Tibial artery (tissue), 4 donors: ENCODE data around the gene PNLDC1.
A peak's percentile ranks its signal among the peaks of the same experiment; 100 is the strongest.
"Not testable (repeated sequence)": the region's sequence is repeated elsewhere in the genome, so short reads cannot be mapped to it uniquely, and the experiment has no call there.

ENCODE experiments used
- DNase-seq, 2 donors: peaks; one replicate each; pipeline ENCODE4 v3.0.0-alpha.2; 2019
- H3K27ac ChIP-seq, 2 donors: fragments of 200-600 bp; sonication (generic) in 1 of 2; 1 replicate in 1 of 2; 2 replicates in 1 of 2; pipeline ENCODE4 v1.5.1; 2018 to 2019; ENCODE audit warnings: mild to moderate bottlenecking in 1 of 2
- H3K27me3 ChIP-seq, 2 donors: fragments of 200-600 bp; sonication (generic) in 1 of 2; one replicate each; pipeline versions ENCODE4 v1.5.1 to v1.6.0; 2016 to 2019
- H3K36me3 ChIP-seq, 3 donors: fragments of 200-600 bp; sonication (generic) in 2 of 3; one replicate each; pipeline ENCODE4 v1.5.1; 2016 to 2019; ENCODE audit warnings: mild to moderate bottlenecking in 2 of 3
- H3K4me1 ChIP-seq, 4 donors: fragments of 200-600 bp; sonication (generic) in 2 of 4; 1 replicate in 3 of 4; 2 replicates in 1 of 4; pipeline ENCODE4 v1.5.1; 2016 to 2019
- H3K4me3 ChIP-seq, 2 donors: fragments of 200-600 bp; sonication (generic) in 1 of 2; 1 replicate in 1 of 2; 2 replicates in 1 of 2; pipeline ENCODE4 v1.5.1; 2018 to 2019; ENCODE audit warnings: mild to moderate bottlenecking in 2 of 2
- H3K9me3 ChIP-seq, 3 donors: fragments of 200-600 bp; sonication (generic) in 1 of 3; one replicate each; pipeline ENCODE4 v1.5.1; 2016 to 2019
- CTCF ChIP-seq, 2 experiments: fragments of 200-600 bp in 1 of 2; fragments of 450-650 bp in 1 of 2; IDR thresholded peaks; one replicate each; pipeline ENCODE4 v1.5.1; 2017 to 2019; ENCODE audit warnings: antibody characterized with exemption in 2 of 2, mild to moderate bottlenecking in 1 of 2, moderate library complexity in 1 of 2
- intact Hi-C: fragments of 100-400 bp; cut with DNase I; formaldehyde crosslinking; loops from one replicate; pipeline ENCODE4 v1.15.0; 2023; ENCODE audit warnings: low total_unique reads

PNLDC1 gene

DNA sequence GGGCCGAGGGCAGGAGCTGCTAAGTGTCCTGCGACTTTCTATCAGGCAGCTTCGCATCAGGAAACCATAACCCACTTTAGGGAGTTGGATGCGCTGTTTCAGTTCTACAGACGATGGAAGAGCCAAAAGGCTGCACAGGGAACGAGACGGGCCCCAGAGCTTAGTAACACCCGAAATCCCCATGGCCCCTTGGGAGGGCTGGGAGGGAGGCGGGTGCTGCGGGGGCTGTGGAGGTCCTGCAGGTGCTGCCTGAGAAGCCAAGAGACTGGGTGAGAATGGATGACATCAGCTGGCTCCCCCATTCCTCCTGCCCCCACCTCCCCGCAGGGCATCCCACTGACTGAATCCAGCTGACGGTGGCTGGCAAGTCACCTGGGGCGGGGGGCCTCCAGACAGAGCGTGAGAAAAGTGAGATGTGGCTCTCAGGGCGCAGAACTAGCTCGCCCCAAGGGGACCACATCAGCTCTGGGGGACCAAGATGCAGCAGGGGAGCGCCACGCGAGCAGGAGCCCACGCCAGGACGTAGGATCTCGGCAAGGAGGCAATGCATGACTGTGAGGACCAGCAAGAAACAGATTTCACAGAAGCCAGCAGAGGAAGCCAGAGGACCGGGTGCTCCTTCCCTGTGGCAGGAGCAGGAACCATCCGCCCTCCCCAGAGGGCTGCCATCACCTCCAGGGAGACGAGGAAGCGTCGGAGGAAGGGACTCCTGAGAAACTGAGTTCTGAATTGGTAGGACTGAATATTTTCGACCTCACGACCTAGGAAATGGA, 36.8 kb downstream of the PNLDC1 start:
- intact Hi-C loops = no loop called here
- no peaks in the 10 kb centered on the region for H3K9me3 ChIP-seq
- no peaks in the 10 kb centered on the region for H3K36me3 ChIP-seq
- DNase-seq = peak in 1 of 2 donors; percentile 63
- TF ChIP-seq CTCF (IDR thresholded peaks at IDR 0.05) = no peak
- no peaks in the 10 kb centered on the region for H3K27me3 ChIP-seq
- H3K4me1 ChIP-seq = peaks cover 0 to 37% (median 15%) of the 10 kb centered on the region in 4 donors
- H3K27ac ChIP-seq = peak overlapping the region; percentile 81 to 86
- H3K4me3 ChIP-seq = peak overlapping the region; percentile 36

GRCh38 chr6:159837511-159837910, 37.4 kb downstream of the PNLDC1 start:
- intact Hi-C loops = no loop called here
- Histone ChIP-seq H3K27ac (peak overlapping the region; percentile 81 to 86), H3K27me3 (no peaks in the 10 kb centered on the region), H3K36me3 (no peaks in the 10 kb centered on the region), H3K4me1 (peaks cover 0 to 37% (median 15%) of the 10 kb centered on the region in 4 donors), H3K9me3 (no peaks in the 10 kb centered on the region), H3K4me3 (no peak overlapping the region)
- peak in 1 of 2 donors; percentile 49 for DNase-seq
- no peak for TF ChIP-seq CTCF (IDR thresholded peaks at IDR 0.05)

DNA sequence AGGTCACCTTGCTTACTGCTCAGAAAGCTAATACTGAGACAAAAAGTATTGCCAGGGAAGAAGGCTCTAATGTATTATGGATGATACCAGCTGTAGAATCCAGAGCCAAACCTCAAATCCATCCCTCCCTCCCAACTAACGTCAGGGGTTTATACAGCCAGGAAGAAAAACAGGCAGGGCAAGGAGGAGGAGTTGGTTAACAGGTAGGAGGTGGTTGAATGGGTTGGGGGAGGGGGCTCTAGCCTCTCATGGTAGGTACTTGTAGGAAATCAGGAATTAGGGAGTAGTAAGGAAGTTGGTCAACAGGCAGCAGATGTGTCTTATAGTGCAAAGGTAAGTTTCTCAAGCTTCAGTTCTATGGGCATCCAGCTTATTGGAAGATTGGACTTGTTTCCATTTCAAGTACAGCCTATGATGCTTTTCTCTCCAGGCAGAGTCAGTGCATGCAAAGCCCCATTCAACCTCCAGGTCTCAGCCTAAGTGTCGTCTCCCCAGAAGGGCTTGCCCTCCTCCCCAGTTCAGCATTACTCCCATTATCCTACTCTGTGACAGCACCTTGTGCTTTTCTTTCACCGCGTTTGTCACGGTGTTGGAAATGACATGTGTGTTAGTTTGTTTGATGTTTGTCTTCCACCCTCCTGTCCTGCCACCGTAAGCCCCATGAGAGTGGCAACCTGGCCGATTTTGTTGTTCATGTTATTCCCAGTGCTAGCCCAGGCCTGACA, 38.1 kb downstream of the PNLDC1 start:
- H3K36me3 ChIP-seq = no peaks in the 10 kb centered on the region
- H3K9me3 ChIP-seq = no peaks in the 10 kb centered on the region
- H3K4me1 ChIP-seq = peaks cover 0 to 33% (median 14%) of the 10 kb centered on the region in 4 donors
- intact Hi-C loops = no loop called here
- no peaks in the 10 kb centered on the region for H3K27me3 ChIP-seq
- DNase-seq = peak in 1 of 2 donors; percentile 32
- TF ChIP-seq CTCF (IDR thresholded peaks at IDR 0.05) = no peak
- H3K27ac ChIP-seq = no peak overlapping the region
- no peak overlapping the region for H3K4me3 ChIP-seq

DNA sequence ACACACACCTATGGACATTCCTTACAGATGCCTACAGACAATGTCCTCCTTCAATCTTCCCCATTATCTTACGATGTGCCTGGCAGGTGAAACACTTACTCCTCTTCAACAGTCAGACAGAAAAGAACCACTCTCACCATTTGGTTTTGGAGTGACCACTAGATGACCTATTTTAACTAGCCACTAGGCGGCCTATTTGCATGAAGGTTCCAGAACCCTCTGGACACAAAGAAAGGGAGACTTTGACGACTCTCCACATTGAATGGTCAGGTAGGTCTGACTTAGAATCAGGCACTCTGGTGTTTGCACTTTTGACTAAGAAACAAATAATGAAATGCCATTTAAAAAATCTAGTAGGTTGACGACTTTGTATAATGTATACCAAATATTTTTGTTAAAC, 42.0 kb downstream of the PNLDC1 start:
- no peak for DNase-seq
- Histone ChIP-seq H3K27ac (no peak overlapping the region), H3K9me3 (no peaks in the 10 kb centered on the region), H3K4me1 (peaks cover 0 to 2% (median 0%) of the 10 kb centered on the region in 4 donors), H3K27me3 (no peaks in the 10 kb centered on the region), H3K4me3 (no peak overlapping the region), H3K36me3 (no peaks in the 10 kb centered on the region)
- TF ChIP-seq CTCF (IDR thresholded peaks at IDR 0.05) = peak in 1 of 2 experiments; percentile 12
- intact Hi-C loops = no loop called here

- H3K4me3 ChIP-seq = no peak overlapping the region
- intact Hi-C loops = loop anchor here (5.0 kb wide), 1 partner anchor 48 kb away; no protein-coding TSS in a partner anchor
- H3K4me1 ChIP-seq = no peaks in the 10 kb centered on the region
- H3K9me3 ChIP-seq = no peaks in the 10 kb centered on the region
- no peaks in the 10 kb centered on the region for H3K36me3 ChIP-seq
- peak in 1 of 2 donors; percentile 56 for DNase-seq
- H3K27me3 ChIP-seq = no peaks in the 10 kb centered on the region
- H3K27ac ChIP-seq = no peak overlapping the region
- TF ChIP-seq CTCF (IDR thresholded peaks at IDR 0.05) = no peak
Measured at GRCh38 chr6:159844737-159845645, 44.9 kb downstream of the PNLDC1 start.

DNA sequence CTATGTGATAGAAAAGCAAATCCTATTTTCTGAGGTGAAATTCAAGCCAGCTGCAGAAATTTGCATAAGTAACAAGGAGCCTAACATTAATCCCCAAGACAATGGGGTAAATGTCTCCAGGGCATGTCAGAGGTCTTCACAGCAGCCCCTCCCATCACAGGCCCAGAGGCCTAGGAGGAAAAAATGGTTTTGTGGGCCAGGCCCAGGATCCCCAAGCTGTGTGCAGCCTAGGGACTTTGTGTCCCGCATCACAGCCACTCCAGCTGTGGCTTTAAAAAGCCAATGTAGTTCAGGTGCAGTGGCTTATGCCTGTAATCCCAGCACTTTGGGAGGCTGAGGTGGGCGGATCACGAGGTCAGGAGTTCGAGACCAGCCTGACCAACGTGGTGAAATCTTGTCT, 48.5 kb downstream of the PNLDC1 start:
- H3K36me3 ChIP-seq, H3K9me3 ChIP-seq, H3K4me3 ChIP-seq, H3K27me3 ChIP-seq, H3K27ac ChIP-seq: not testable (repeated sequence)
- peak in 1 of 2 donors; percentile 10 for DNase-seq
- H3K4me1 ChIP-seq = peaks cover 0 to 23% (median 10%) of the 10 kb centered on the region in 4 donors
- intact Hi-C loops = loop anchor here (5.0 kb wide), 1 partner anchor 51 kb away; no protein-coding TSS in a partner anchor

DNA sequence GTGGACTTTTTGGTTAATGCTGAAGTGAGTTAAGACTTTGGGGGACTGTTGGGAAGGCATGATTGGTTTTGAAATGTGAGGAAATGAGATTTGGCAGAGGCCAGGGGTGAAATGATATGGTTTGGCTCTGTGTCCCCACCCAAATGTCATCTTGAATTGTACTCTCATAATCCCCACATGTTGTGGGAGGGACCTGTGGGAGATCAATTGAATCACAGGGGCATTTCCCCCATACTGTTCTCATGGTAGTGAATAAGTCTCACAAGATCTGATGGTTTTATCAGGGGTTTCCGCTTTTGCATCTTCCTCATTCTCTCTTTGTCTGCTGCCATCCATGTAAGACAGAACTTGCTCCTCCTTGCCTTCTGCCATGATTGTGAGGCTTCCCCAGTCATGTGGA, 49.8 kb downstream of the PNLDC1 start:
- not testable (repeated sequence) for H3K4me3 ChIP-seq, DNase-seq, H3K9me3 ChIP-seq, H3K27ac ChIP-seq, H3K36me3 ChIP-seq, H3K27me3 ChIP-seq
- intact Hi-C loops = loop anchor here (5.0 kb wide), 2 partner anchors 53 to 158 kb away; partner anchors contain the start of gene SOD2
- peaks cover 0 to 36% (median 14%) of the 10 kb centered on the region in 4 donors for H3K4me1 ChIP-seq
